DND-41 (cell line): ENCODE measurements around the gene NEGR1.

ENCODE experiments used
- EZH2 ChIP-seq: IDR thresholded peaks from 3 replicates; pipeline ENCODE4 v1.6.1; 2012; ENCODE audit warnings: borderline replicate concordance, low read depth, mild to moderate bottlenecking, moderate library complexity, low read length, inconsistent platforms; ENCODE audit not compliant: severe bottlenecking
- TF ChIP-seq, protein P1 (sequence below): IDR thresholded peaks from 2 replicates; pipeline ENCODE4 v1.5.1; 2012; ENCODE audit warnings: borderline replicate concordance, low read length, moderate library complexity, mild to moderate bottlenecking; ENCODE audit not compliant: poor library complexity, severe bottlenecking; ENCODE audit errors: extremely low read depth

DNA sequence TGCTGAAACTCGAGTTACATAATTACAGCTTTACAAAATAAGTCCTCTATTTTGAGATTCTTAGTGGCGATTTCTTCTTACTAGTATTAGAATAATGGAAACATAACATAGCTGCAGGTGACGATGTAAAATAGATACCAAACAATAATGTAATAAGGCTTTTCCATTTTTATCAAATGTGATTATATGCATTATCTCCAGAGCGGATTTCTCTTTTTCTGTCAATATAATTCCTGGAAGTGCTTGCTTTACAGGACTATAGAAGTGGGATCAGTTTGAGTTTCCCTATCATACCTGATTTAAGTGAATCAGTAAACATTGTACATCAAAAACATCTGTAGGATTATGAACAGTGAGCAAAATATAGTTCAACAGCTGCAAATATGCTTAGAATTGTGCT lies 442.5 kb downstream of the NEGR1 start:
- TF ChIP-seq, protein P1, sequence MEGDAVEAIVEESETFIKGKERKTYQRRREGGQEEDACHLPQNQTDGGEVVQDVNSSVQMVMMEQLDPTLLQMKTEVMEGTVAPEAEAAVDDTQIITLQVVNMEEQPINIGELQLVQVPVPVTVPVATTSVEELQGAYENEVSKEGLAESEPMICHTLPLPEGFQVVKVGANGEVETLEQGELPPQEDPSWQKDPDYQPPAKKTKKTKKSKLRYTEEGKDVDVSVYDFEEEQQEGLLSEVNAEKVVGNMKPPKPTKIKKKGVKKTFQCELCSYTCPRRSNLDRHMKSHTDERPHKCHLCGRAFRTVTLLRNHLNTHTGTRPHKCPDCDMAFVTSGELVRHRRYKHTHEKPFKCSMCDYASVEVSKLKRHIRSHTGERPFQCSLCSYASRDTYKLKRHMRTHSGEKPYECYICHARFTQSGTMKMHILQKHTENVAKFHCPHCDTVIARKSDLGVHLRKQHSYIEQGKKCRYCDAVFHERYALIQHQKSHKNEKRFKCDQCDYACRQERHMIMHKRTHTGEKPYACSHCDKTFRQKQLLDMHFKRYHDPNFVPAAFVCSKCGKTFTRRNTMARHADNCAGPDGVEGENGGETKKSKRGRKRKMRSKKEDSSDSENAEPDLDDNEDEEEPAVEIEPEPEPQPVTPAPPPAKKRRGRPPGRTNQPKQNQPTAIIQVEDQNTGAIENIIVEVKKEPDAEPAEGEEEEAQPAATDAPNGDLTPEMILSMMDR, result no peak
- no peak for TF ChIP-seq EZH2
